ENCODE data around the gene DICER1.
"Not testable (repeated sequence)": the region's sequence is repeated elsewhere in the genome, so short reads cannot be mapped to it uniquely, and the experiment has no call there.

DICER1 gene

DNA sequence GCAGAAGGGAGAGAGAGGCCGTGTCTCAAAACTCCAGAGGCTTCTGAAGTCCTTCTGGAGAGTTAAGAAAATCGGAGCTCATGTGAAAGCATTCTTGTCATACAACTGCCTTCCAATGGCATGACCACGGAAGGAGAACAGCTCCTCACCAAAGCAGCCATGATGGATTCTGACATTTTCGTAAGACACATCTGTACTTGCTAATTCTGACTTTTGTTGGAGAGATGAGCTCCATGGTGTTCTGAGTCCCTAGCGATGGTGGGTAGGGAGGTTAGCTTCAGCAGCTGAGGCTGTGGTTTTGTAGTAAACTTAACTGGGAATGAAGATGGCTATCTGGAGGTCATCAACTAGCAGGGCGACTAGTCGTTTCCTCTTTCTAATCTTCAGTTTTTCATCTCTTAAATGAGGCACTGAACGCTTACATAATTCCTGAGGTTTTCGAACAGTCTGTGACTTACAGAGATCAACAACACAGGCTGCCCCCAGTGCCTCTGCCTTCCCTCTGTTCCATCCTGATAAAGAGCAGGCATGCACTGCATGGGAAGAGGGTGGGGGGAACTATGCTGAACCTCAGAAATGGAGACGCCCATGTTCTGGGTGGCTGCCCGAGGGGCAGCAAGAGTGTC, 28.6 kb upstream of the DICER1 start:
- no peak for DNase-seq (ENCODE audit: extremely low read depth in 1 of 2, low read depth in 1 of 2)

DNA sequence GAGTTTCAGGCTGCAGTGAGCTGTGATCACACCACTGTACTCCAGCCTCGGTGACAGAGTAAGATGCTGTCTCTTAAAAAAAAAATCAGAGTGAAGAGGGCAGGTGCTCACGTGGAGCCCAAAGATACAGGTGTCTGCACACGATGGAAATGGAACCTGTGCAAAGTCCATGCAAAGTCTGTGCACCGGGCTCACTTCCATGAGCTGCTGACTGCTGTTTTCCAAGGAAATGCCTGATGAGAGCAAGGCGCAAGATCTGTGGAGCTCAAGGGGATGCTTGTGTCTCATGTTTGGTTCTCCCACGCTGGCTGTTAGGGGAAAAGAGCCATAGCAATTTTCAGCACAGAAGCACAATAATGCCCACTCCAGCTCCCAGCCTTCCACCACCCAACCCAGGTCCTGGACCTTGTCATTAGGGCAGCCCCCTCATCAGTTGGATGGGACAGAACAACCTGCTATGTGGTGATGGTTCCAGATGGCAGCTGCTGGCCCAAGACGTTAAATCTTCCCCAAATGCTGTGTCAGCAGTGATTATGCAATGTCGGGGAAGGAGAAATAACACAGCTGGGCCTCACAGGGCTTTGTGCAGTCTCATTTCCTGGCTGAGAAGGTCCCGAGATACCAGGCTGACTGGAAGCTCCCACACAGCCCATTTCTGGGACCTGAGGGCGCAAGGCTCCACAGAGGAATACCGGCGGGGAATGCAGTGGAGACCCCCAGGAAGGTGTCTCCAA, 27.9 kb upstream of the DICER1 start:
- DNase-seq (ENCODE audit: extremely low read depth in 1 of 2, low read depth in 1 of 2): no peak

DNA sequence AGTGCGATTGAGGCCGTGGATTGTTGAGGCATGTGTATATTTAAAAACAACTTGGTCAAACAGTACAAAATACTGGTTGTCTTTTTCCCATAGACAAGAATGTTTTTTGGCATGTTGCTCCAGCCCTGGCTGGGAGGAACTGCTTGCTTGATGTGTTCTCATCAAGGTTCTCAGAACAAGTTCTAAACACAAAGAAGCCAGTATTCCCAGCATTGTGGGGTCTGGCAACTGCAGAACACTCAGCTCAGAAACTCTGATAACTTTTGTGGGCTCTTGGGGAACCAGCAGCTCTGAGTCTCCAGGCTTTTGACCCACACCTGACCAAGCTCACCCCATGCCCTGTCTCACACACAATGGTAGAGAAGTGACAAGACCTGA, 27.1 kb upstream of the DICER1 start:
- DNase-seq (ENCODE audit: extremely low read depth in 1 of 2, low read depth in 1 of 2): no peak

DNA sequence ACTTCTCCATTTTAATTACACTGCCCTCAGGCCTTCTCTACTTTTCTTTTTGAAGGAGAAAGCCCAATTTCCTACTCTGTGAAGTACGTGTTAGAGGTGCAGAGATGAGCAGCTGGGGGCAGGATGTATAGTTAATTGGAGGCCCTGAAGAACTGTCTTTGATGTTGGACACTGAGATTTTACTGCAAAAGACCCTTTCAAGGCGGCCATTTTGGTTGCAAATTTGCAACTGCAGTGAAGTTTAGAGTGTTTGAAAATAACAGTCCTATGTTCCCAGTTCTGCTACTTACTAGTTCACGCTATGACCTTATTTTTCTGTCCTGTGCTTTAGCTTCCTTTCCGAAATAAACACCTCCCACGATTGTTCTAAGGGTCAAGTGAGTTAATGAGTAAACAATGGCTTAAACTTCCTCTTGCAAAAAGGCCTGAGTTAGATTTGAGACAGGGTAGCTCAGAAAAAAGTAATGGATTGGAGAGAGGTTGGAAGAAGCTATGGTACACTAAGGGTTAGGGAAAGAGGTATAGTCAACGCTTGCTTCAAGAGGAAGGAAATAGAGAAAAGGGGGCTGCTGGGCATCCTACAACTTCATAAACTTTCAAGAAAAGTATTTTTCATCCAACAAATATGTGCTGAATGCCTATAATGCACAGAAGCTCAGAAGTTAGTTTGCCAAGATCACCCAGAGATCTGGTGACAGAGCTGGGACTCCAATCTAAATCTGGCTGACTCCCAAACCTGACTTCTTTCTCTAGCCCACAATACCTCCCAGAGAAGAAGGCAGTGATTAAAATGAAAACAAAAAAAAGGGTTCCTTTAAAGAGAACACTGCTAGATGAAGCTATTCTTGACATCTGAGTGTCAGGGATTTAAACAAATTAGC, 26.4 kb upstream of the DICER1 start:
- DNase-seq (ENCODE audit: extremely low read depth in 1 of 2, low read depth in 1 of 2): no peak

DNA sequence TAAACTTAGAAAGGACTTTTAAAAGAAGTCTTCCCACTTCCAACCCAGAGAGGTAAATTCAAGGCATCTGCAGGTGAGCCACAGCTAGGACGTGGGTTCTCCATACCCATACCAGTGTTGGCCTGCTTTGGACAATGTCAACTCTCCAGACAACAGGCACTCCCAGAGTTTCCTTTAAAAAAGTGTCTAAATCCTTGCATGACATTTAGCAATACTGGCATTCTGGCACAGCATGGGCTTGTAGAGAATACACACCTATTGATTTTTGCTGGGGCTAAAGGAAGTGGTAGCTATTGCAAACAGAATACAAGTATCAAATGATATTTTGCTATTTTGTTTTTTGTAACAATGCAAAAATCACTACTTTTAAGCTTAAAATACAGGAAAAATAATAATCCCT, 25.8 kb upstream of the DICER1 start:
- no peak for DNase-seq (ENCODE audit: extremely low read depth in 1 of 2, low read depth in 1 of 2)

DNA sequence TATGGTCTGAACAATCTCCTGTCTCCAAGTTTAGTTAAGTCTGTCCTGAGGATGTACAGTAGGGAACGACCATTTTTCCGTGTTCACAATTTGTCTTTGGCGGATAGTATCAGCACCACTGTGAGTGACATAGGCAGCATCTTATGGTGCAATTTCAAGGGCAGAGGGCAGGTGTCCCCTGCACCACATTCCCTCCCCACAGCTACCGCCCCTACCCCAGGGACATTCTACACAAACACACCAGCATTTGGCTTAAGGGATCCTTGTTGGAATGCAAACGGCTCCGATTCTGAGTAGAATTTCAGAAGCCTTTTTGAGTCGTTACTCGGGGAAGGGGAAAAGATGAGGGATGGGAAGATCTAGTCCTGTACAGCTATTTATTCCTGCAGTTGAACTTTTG, 25.1 kb upstream of the DICER1 start:
- DNase-seq (ENCODE audit: extremely low read depth in 1 of 2, low read depth in 1 of 2): no peak

DNA sequence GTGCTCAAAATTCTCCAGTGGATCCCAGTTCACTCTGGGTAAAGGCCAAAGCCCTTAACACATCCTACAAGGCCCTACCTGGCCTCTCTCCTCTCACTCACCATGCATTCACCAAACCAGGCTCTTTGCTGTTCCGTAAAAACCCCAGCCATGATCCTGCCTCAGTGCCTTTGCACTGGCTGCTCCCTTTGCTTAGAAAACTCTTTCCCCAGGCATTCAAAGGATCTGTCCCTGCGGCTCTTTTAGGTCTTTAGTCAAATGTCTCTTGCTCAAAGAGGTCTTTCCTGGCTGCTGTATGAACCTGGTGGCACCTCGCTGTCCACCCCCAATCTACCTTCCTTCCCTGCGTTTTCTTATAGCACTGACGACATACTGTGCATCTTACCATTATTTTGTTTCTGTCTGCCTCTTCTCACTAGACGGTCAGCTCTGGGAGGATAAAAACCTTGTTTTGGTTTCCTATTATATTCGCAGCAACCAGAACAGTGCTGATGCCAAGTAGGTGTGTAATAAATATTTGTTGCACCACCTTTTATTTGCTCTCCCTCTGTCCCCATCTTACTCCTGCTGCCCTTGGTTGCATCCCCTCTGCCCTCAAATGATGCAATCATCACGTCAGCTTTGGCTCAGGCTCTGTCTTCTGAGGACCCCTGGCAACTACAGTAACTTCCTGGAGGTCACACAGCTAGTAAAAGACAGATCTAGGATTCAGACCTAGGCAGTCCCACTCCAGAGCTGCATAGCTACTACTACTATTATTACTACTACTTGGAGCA, 23.8 kb upstream of the DICER1 start:
- no peak for DNase-seq (ENCODE audit: extremely low read depth in 1 of 2, low read depth in 1 of 2)

DNA sequence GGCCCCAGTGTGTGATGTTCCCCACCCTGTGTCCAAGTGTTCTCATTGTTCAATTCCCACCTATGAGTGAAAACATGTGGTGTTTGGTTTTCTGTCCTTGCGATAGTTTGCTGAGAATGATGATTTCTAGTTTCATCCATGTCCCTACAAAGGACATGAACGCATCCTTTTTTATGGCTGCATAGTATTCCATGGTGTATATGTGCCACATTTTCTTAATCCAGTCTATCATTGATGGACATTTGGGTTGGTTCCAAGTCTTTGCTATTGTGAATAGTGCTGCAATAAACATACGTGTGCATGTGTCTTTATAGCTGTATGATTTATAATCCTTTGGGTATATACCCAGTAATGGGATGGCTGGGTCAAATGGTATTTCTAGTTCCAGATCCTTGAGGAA, 18.3 kb upstream of the DICER1 start:
- DNase-seq (ENCODE audit: extremely low read depth in 1 of 2, low read depth in 1 of 2): not testable (repeated sequence)

DNA sequence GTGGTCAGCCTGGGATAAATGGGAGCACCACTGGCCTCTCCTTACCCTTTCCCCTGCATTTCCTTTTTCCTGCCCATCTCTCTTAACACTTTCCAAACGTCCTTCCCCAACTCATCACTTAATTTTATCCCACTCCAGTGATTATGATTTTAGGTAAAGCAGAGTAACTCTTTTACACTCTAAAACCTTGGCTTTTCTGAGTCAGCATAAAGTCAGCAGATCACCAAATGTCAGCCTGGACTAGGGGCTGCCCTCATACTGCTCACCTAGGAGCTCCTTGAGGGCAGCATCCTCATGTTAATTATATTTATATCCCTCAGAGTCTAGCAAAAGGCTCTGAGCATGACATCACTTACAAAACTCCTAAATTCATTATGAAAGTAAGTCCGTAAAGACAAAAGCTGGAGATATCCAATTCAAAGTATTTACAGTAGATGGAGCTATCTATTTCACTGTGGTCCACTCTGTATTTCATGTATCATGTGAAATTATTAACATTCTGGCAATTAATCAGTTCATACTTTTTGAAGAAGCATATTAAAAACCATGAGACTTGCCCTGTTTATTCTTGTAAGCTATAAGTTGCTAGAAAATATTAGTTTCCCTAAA, 17.0 kb upstream of the DICER1 start:
- no peak for DNase-seq (ENCODE audit: extremely low read depth in 1 of 2, low read depth in 1 of 2)

DNA sequence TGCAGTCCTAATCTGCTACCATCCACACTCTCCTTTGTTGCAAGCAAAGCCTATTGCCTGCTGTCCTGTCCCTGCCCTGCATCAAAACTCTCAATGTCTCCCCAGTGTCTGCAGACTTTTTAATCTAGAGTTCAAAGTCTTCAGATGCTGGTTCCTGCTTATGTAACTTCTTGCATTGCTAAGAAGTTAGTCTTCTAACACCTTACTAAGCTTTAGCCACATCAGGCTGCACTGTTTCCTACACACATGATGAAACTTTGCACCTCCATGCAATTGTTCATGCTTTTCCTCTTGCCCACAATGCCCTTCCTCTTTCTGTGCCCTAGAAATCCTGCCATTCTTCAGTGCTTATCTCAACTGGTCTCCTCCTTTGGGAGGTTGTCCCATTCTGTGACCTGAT, 16.2 kb upstream of the DICER1 start:
- no peak for DNase-seq (ENCODE audit: extremely low read depth in 1 of 2, low read depth in 1 of 2)

DNA sequence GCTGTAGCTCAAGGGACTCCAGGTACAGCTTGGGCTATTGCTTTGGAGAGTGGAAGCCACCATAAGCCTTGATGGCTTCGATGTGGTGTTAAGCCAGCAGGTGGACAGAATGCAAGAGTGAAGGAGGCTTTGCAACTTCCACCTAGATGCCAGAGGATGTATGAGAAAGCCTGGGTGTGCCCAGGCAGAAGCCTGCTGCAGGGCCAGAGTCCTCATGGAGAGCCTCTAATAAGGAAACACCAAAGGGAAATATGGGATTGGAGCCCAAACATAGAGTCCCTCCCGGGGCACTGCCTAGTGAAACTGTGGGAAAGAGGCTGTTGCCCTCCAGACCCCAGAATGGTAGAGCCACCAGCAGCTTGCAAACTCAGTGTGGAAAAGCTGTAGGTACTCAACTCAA, 9.8 kb upstream of the DICER1 start:
- DNase-seq (ENCODE audit: extremely low read depth in 1 of 2, low read depth in 1 of 2): no peak

DNA sequence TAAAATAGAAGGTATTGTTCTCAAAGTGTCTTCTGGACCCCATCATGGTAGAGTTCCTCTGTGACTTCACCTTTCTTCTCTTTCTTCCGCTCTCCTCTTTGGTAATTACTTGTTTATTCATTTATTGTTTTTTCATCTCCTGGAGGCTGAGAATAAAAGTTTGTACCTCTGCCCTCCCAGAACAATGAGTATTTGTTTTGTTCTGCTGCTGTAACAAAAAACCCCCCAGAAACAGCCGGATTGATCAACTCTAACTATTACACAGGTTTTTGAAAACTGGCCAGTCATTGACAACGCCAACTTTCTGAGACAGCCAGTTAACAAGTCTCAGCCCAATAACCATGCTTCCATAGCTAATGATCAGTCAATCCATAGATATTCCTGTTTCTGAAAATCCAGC, 8.2 kb upstream of the DICER1 start:
- DNase-seq (ENCODE audit: extremely low read depth in 1 of 2, low read depth in 1 of 2): no peak

DNA sequence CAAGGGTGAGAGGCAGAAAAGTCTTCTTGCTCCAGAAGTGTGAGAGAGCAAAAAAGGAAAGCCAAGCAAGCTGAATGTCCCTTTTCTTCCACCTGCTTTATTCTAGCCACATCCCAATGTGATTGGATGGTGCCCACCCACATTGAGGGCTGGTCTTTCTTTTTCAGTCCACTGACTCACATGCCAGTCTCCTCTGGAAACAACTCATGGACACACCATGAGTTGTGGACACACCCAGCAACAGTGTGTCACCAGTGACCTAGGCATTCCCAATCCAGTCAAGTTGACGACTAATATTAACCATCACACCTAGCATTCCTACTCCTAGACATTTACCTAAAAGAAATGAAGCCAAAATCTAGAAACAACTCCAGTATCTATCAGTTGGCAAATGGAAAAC, 7.2 kb upstream of the DICER1 start:
- no peak for DNase-seq (ENCODE audit: extremely low read depth in 1 of 2, low read depth in 1 of 2)

DNA sequence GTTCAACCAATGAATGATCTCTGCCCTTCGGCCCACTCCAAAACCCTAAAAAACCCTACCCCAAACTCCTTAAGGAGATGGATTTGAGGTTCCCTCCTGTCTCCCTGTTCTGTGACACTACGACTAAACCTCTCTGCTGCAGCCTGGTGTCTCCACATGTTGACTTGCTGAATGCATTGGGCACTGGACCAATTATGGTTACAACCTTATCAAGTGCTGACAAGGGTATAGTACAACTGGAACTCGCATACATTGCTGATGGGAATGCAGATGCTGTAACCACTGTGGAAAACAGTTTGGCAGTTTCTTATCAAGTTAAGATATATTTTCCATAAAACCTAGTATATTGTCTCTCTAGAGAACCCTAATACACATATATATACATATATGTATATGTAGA, 6.3 kb upstream of the DICER1 start:
- no peak for DNase-seq (ENCODE audit: extremely low read depth in 1 of 2, low read depth in 1 of 2)

DNA sequence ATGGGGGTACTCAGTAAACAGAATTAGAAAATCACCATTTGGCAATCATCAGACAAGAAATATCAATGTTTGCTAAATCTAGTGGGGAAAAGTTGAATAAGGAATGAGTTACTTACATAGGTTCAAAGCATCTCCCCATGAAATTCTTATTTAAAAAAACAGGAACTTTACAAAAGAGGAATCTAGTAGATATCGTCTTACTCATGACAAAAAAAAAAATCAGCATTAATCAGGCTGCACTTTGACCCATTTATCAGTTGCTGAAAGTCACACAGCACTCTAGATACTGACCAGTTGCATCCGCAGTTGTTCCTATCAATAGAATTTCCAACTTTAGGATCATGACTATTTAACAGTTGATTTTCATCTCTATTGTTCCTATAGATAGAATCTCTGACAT, 5.8 kb upstream of the DICER1 start:
- DNase-seq (ENCODE audit: extremely low read depth in 1 of 2, low read depth in 1 of 2): no peak

DNA sequence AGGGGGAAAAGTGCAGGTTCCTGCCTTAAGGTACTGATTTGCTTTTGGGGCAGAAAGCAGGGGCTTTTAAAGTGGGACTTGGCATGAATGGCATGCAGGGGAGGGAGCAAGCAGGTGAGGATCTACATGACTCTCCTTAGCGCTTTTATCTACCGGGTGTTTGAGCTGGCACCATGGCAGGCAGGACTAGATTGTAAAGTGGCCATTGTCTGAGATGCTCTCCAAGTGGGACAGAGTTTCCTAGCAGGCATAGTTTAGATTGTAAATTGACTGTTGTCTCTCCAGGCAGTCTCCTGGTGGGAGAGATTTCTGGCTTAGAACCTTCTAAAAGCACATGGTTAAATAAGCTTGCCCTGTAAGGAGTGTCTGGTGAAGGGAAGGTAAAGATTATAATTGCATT, 5.3 kb upstream of the DICER1 start:
- DNase-seq (ENCODE audit: extremely low read depth in 1 of 2, low read depth in 1 of 2): no peak

DNA sequence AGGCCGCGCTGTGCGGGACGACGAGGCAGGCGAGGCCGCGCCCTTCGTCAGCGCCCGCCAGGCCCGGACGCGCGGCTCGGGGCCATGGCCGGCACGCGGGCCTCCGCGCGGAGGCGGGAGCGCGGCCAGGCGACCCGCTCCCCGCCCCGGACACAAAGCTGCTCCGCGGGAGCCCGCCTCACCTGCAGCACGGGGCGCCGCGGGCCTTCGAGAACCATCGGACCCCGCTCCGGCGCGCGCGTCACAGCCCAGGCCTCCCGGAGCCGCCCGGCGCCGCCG, 342 bp downstream of the DICER1 start:
- peak in 1 of 2 donors; percentile 8 for DNase-seq (ENCODE audit: extremely low read depth in 1 of 2, low read depth in 1 of 2)

DNA sequence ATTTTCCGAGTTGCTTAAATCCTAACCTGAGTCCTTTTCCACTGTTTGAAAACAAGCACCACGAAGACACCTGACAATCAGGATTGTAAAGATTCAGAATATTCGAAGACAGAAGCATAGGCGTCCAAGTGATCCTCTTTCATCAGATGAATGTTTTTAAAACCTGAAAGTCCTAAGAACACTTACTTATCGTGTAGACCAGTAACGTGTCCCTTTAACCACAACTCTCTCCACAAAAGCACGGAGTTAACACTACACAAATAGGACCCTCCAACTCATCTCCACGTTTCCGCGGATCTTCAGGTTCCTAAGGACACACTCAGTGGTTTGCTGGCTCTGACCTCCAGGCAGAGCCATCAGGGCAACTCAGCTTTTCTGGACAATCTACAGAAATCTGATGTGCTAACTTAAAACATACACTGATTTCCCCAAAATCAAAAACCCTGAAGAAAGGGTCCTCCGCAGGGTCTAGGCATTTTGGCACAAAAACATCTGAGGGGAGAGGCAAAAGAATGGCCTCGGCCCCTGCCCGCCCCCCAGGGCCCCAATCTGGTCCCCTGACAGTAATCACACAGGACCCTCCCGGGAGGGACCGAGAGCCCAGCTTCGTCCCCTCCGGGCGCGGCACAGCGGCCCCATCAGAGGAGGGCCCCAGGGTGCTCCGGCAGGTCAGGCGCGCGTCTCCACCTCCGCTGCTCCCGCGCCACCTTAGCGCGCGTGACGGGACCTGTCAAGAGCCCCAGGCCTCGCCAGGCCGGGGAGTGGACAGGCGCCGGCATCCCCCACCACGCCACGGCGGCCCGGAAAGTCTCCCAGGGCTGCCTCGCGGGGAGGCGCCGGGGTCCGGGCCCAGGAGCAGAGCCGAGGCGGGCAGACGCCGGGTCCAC, 925 bp downstream of the DICER1 start:
- no peak for DNase-seq (ENCODE audit: extremely low read depth in 1 of 2, low read depth in 1 of 2)

DNA sequence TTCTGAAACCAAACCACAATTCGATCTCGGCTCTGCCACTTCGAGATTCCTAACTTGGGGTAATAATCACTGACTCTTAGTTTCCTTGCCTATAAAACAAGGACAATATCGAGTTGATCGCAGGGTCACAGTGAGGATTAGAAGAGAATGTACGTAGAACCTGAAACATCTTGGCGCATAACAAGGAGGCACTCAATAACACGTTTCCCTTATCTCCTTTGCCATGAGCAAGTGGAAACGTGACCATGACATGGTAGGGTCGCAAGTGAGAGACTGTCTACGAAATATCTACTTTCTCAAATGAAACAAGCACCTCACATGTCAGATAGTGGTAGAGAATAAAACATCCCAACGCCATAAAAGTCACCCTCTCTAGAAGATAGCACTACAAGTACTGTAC, 2.3 kb downstream of the DICER1 start:
- no peak for DNase-seq (ENCODE audit: extremely low read depth in 1 of 2, low read depth in 1 of 2)

DNA sequence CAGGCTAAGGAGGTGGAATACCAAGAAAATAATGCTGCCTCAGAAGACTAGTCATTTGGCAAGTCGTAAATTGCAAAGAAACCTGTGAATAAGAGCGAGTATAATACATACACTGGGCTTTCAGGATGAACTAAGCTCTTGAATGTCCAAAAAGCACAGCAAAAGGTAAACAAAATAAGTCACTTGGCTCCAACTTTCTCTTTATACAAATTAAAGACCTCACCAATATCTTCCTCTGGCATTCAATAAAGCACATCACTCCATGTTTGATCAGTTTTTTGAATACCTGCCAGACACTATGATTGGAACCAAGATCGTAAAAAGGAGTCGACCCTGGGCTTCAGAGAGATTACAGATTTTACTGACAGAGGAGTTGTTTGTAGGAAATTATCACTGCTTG, 3.5 kb downstream of the DICER1 start:
- no peak for DNase-seq (ENCODE audit: extremely low read depth in 1 of 2, low read depth in 1 of 2)
